GM19467 (cell line): ENCODE data around the gene LACTB.
A peak's percentile ranks its signal among the peaks of the same experiment; 100 is the strongest.

ENCODE experiments used
- ATAC-seq: cut with Tn5 transposase; IDR thresholded peaks from one replicate; pipeline ENCODE4 v1.9.1; 2021; ENCODE audit warnings: mild to moderate bottlenecking, moderate library complexity; ENCODE audit not compliant: unreplicated experiment

LACTB gene

GRCh38 chr15:63121382-63122001, at the start of gene LACTB:
Gene LACTB (plus strand): TSS chr15:63121861. CDS start chr15:63121872, 11 bp downstream.
- ATAC-seq = peak; percentile 62

DNA sequence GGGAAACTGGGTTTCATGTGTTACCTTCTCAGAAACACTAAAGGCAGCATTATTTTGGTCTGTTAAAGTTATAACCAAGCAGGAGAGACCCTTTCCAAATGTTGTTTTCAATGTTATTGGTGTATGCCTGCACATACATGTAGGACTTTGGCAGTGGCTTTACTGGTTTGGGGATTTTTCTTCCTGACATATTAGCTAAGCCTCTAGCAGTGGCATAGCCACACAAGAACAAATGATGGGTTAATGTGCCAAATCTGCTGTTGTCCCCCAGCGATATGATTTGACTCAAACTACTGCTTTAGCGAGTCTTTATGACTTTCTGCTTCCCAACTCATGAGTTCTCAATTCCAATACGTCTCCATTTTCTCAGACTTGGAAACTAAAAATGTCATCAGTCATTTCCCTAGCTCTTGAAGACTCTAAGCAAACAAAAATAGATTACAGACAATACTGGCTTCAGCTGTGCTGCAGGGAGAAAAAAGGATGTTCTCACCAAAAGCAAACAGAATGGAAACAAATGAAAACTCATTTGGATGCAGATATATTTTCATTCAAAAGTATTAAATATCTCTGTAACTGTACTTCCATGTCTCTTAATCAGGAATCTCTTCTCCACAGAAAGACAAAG, 49.5 kb upstream of the LACTB start:
- ATAC-seq = no peak

DNA sequence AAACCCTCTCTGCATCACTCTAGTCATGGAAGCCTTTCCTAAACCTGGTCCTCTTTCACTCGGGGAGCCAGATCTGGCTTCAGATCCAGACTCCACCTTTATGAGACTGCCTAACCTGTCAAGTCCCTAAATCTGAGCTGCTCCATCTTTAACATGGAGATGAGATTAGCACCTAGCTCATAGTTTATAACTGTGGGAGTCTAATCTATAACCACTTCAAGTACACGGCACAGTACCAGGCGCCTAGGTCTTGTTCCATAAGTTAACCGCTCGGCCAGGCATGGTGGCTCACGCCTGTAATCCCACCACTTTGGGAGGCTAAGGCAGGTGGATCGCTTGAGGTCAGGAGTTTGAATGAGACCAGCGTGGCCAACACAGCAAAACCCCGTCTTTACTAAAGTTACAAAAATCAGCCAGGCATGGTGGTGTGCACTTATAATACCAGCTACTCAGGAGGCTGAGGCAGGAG, 48.8 kb upstream of the LACTB start:
- ATAC-seq = no peak

DNA sequence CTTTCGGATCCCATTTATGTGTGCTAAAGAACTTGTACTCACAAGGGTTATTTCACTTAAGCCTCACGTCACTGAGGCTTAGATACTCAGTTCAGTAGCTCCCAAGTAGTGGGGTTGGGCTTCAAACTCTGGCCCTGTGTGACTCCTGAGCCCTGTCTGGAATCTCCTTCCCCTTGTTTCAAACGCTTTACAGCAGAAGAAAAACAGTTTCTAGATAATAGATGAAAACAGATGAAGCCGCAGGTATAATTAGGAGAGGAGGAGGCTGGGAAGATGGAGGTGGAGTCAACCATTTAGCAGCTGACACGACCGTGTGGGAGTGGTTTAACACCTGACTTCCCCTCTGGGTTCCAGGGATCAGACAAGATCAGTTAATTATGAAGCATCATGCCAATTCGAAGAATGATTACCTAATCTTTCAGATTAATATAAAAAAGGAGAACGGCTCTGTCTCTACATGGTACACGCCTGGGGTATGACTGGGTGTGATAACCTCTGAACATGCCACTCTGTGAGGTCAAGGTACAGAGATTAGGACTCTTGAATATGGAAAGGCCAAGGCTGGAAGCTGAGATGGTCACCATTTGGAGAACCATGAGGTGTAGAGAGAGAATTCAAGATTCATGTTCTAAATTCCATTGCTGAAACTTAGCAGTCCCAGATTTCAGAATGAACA, 48.0 kb upstream of the LACTB start:
- no peak for ATAC-seq

GRCh38 chr15:63075015-63075983, 46.4 kb upstream of the LACTB start:
- no peak for ATAC-seq

DNA sequence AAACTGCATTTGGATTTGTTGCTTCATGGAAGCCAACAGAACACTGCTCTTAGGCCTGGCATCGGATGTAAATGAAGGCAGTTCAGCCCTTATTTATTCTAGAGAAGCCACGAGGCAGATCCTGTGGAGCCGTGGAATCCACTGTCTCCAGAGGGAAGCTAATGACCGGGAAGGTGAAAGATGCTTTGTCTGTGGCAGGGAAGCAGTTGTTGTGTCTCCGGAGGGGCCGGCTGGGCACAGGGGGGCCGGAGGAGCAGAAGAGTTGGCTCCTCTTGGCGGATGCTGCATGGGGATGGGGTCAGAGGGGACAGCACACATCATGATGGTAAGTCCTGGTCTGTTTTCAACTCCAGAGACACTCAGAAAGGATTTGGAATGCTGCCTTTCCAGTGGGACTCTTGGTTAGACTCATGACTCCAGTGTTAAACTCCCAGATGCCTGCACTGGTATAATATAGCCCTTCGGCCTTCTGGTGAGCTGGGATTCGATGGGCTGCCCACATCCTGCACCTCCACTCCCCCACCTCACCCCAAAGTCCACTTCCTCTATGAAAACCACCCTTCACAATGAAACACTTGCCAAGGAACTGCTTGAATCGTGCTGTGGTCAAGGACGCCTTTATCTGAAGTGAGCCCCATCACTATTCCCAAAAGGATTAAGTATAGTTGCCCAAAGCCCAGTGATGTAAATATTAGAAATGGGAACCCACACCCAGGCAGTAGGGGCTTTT, 45.5 kb upstream of the LACTB start:
- ATAC-seq = no peak

GRCh38 chr15:63076714-63077046, 45.0 kb upstream of the LACTB start:
- no peak for ATAC-seq

GRCh38 chr15:63077952-63078351, 43.7 kb upstream of the LACTB start:
- no peak for ATAC-seq

GRCh38 chr15:63079947-63080626, 41.6 kb upstream of the LACTB start:
- no peak for ATAC-seq

GRCh38 chr15:63080634-63081250, 40.9 kb upstream of the LACTB start:
- no peak for ATAC-seq

- ATAC-seq = no peak
Measured at GRCh38 chr15:63082366-63082765, 39.3 kb upstream of the LACTB start.

DNA sequence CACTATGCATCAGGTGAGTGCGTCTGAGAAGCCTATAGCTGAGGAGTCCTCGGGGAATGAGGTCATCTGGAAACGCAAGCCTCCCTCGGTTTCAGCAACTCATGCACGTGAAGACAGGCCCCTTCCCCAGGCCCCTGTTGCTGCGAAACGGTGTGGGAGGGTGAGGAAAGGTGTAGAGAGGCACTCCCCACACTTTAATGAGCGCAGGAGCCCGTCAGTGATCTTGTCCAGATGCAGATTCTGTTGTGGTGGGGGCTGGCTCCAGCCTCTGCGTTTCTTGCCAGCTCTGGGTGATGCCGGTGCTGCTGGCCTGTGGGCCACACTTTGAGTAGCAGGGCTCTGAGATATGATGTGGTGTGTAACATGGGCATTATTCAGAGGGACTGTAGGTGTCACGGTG, 38.6 kb upstream of the LACTB start:
- no peak for ATAC-seq

DNA sequence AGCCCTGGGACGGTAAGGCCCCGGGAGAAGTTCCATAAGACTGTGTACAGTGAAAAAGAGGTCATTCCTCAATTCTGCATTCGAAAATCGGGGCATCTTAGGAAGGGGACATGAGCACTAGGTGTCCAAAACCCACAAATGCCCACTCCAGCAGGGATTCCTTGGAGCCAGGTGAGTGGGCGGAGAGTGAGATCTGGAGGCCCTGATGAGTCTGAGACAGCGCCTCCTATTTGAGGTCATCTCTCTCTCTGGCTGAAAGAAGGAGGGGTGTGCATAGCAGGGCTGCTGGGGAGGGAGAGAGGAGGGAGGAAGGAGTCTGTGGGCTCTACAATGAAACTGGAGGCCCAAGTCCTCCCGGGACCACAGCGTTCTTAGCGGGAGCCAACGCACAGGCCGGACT, 38.1 kb upstream of the LACTB start:
- ATAC-seq = no peak

DNA sequence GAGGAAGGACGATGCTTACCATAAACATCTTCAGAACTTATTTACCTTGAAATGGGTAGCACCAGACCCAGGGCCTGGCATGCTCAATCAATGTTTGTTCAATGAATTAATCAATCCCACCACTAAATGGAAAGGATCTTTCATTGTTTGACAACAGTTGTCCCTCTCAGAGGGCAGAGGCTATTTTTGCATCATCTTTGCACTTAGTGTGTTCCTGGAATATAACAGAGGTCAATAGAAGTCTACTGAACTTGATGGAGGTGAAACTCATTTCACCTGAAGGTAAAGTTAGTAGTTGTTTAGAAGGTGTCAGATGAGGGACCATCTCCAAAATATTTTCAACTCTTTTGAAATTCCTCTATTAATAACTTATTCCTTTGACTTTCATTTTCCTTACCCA, 36.9 kb upstream of the LACTB start:
- ATAC-seq = no peak

- no peak for ATAC-seq
Measured at GRCh38 chr15:63085289-63085688, 36.4 kb upstream of the LACTB start.

DNA sequence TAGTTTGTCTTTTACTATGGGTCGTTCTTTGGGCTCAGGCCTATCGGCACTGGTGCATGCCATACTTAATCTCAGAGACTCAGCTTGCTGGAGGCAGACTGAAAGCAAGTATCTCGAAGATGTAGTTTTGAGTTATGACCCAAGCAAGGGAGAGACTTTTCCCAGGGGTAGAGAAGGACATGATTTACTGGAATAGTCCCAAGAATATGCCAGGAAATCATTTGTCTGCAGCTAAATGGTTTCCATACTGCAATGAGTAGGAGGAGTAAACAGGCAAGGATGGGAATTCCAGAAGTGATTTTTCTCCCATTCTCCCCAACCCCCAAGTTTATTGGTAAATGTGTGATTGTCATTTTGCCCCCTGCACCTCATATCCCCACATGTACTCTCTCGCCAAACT, 35.4 kb upstream of the LACTB start:
- ATAC-seq = no peak

DNA sequence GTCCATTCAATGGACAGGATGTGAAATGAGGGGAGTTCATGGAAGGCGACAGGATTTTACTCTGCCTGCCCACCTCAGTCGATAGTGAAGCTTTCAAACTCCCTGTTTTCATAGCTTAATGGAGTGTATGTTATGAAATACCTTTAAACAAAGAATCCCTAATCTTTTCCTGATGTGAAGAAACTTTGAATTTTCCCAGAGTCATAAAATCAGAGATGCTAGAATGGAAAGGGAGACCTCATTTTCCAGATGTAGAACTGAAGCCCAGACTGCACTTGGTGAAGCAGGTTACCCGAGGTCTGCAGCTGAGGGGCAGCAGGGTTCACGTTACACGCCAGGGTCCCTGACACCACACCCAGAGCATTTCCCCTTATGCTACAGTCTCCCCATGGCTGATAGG, 34.7 kb upstream of the LACTB start:
- ATAC-seq = no peak

DNA sequence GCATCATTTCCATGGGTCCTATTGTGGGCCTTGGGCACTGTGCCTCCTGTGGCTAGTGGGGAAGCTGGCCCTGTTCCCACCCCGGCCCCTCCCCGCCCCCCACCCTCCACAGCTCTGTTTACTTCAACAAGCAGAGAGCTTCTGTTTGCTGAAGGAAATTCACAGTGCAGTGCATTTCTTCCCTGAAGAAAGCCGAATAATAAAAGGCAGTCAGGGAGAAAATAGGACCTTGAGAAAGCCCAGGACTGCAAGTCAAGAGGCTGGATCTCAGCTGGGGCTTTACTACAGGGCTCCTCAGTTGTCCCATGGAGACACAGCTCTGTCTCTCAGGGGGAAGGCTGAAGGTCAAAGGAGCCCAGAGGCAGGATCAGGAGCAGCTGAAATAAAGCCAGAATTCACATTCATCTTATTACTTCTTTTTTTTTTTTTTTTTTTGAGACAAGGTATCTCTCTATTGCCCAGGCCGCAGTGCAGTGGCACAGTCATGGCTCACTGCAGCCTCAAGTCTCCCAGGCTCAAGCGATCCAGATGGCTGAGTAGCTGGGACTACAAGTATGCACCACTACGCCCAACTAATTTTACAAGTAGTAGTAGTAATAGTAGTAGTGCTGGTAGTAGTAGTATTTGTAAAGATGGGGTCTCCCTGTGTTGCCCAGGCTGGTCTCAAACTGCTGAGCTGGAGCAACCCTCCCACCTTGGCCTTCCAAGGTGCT, 33.0 kb upstream of the LACTB start:
- ATAC-seq = no peak
